ENCODE results near the gene ALS2.
"Not testable (repeated sequence)": the region's sequence is repeated elsewhere in the genome, so short reads cannot be mapped to it uniquely, and the experiment has no call there.

Gene ALS2

GRCh38 chr2:201780674-201781493 is at the start of gene ALS2:
Gene ALS2 (minus strand): TSS chr2:201780933. CDS start chr2:201768885, 12,048 bp downstream.
- ATAC-seq = peak; percentile 93 to 95

GRCh38 chr2:201828220-201828619 is 47.5 kb upstream of the ALS2 start:
- no peak for ATAC-seq

- no peak for ATAC-seq
These were observed 46.9 kb upstream of the ALS2 start for GRCh38 chr2:201827621-201828020.

GRCh38 chr2:201824212-201824611 is 43.5 kb upstream of the ALS2 start:
- no peak for ATAC-seq

GRCh38 chr2:201821080-201821479 is 40.3 kb upstream of the ALS2 start:
- no peak for ATAC-seq

GRCh38 chr2:201820383-201821007 is 39.8 kb upstream of the ALS2 start:
- no peak for ATAC-seq

GRCh38 chr2:201816657-201817575 is 36.2 kb upstream of the ALS2 start:
- ATAC-seq = no peak

GRCh38 chr2:201813996-201814760 is 33.4 kb upstream of the ALS2 start:
- ATAC-seq = no peak

GRCh38 chr2:201810604-201811003 is 29.9 kb upstream of the ALS2 start:
- ATAC-seq = not testable (repeated sequence)

- no peak for ATAC-seq
These were observed 28.9 kb upstream of the ALS2 start for GRCh38 chr2:201809633-201810032.

- ATAC-seq = no peak
These were observed 27.3 kb upstream of the ALS2 start for GRCh38 chr2:201808027-201808426.

- no peak for ATAC-seq
These were observed 26.8 kb upstream of the ALS2 start for GRCh38 chr2:201807452-201807999.

- no peak for ATAC-seq
These were observed 25.9 kb upstream of the ALS2 start, which contains the start of gene CDK15 for GRCh38 chr2:201806442-201807170. Gene CDK15 (plus strand): TSS chr2:201806537. CDS start chr2:201806665, 128 bp downstream.

- ATAC-seq = not testable (repeated sequence)
These were observed 18.2 kb upstream of the ALS2 start for GRCh38 chr2:201798914-201799285.

- no peak for ATAC-seq
These were observed 17.6 kb upstream of the ALS2 start for GRCh38 chr2:201798252-201798913.

- no peak for ATAC-seq
These were observed 16.6 kb upstream of the ALS2 start for GRCh38 chr2:201797175-201797840.

GRCh38 chr2:201796478-201796865 is 15.7 kb upstream of the ALS2 start:
- ATAC-seq = no peak

GRCh38 chr2:201795607-201796477 is 15.1 kb upstream of the ALS2 start:
- no peak for ATAC-seq

- no peak for ATAC-seq
These were observed 13.6 kb upstream of the ALS2 start for GRCh38 chr2:201794294-201794693.

Data from activated CD4-positive, CD25-positive, alpha-beta regulatory T cell treated with anti-CD3 and anti-CD28 coated beads, Interleukin-2, amount 50 U/mL, for 24 hours (primary cell).